T-cell (primary cell): Measurements from ENCODE around the gene CFAP251. TPM values are rescaled to one million over a fixed set of nuclear protein-coding genes. Genes with fewer than 3 reads are reported as not detected.
"Not testable (repeated sequence)": the region's sequence is repeated elsewhere in the genome, so short reads cannot be mapped to it uniquely, and the experiment has no call there.

Experiments
- ATAC-seq, 4 experiments: fragments of 200-7000 bp in 3 of 4; fragments of 150-1000 bp in 1 of 4; cut with Tn5 transposase; replicated peaks in 1 of 4; 1 replicate in 3 of 4; 2 replicates in 1 of 4; pipeline ENCODE4 v1.10.0; 2021; ENCODE audit warnings: moderate library complexity in 3 of 4, mild to moderate bottlenecking in 2 of 4, moderate number of reproducible peaks in 1 of 4
- CTCF ChIA-PET, 2 donors: fragments of 300-600 bp; sonication (Branson Sonifier 250); formaldehyde crosslinking; loops; one replicate each; lab custom pipeline; 2022; ENCODE audit warnings: antibody characterized with exemption in 2 of 2; lab: Charles Lee
- POLR2A ChIA-PET, 2 donors: fragments of 300-600 bp; sonication (Branson Sonifier 250); formaldehyde crosslinking; loops; one replicate each; lab custom pipeline; 2022; ENCODE audit warnings: antibody characterized with exemption in 2 of 2; lab: Charles Lee
- DNase-seq, 35 experiments: peaks; one replicate each; pipeline versions ENCODE4 v3.0.0 to v3.0.0-alpha.2; 2013 to 2023
- H3K27ac ChIP-seq: one replicate; pipeline ENCODE4 v1.5.1; 2013; ENCODE audit warnings: low read length
- H3K27me3 ChIP-seq, 2 experiments: replicated peaks in 1 of 2; 1 replicate in 1 of 2; 2 replicates in 1 of 2; pipeline versions ENCODE4 v1.6.1 to v1.7.0; 2013; ENCODE audit warnings: low read length in 1 of 2, mixed read lengths in 1 of 2; ENCODE audit not compliant: control insufficient read depth in 2 of 2, insufficient read depth in 2 of 2; ENCODE audit errors: extremely low read depth in 1 of 2
- H3K36me3 ChIP-seq, 2 donors: 1 replicate in 1 of 2; 2 replicates in 1 of 2; pipeline versions ENCODE4 v1.6.1 to v1.7.0; 2013; ENCODE audit warnings: low read length in 1 of 2; ENCODE audit not compliant: control insufficient read depth in 2 of 2, insufficient read depth in 1 of 2; ENCODE audit errors: extremely low read depth in 1 of 2
- H3K4me1 ChIP-seq, 2 experiments: 1 replicate in 1 of 2; 2 replicates in 1 of 2; pipeline versions ENCODE4 v1.6.1 to v1.7.0; 2013; ENCODE audit warnings: low read length in 2 of 2, mixed read lengths in 1 of 2; ENCODE audit not compliant: insufficient read depth in 2 of 2, control insufficient read depth in 1 of 2; ENCODE audit errors: extremely low read depth in 1 of 2
- H3K4me3 ChIP-seq, 2 donors: 1 replicate in 1 of 2; 2 replicates in 1 of 2; pipeline versions ENCODE4 v1.5.1 to v1.7.0; 2013; ENCODE audit warnings: mild to moderate bottlenecking in 2 of 2, low read length in 1 of 2, moderate library complexity in 1 of 2; ENCODE audit not compliant: control insufficient read depth in 1 of 2; ENCODE audit errors: extremely low read depth in 1 of 2
- H3K9me3 ChIP-seq: 2 replicates; pipeline ENCODE4 v1.7.0; 2013
- H3K27ac Mint-ChIP-seq, 2 donors: one replicate each; pipeline ENCODE4 v1.8.0; 2020 to 2021; ENCODE audit warnings: mild to moderate bottlenecking in 2 of 2, mixed read lengths in 2 of 2
- H3K27me3 Mint-ChIP-seq, 2 donors: one replicate each; pipeline ENCODE4 v1.8.0; 2021 to 2022; ENCODE audit warnings: mixed read lengths in 2 of 2
- H3K36me3 Mint-ChIP-seq: one replicate; pipeline ENCODE4 v1.8.0; 2021; ENCODE audit warnings: mixed read lengths
- H3K4me1 Mint-ChIP-seq, 3 donors: one replicate each; pipeline ENCODE4 v1.8.0; 2020 to 2022; ENCODE audit warnings: mixed read lengths in 3 of 3, mild to moderate bottlenecking in 1 of 3
- H3K4me3 Mint-ChIP-seq, 3 donors: one replicate each; pipeline ENCODE4 v1.8.0; 2020 to 2022; ENCODE audit warnings: mild to moderate bottlenecking in 3 of 3, mixed read lengths in 3 of 3, moderate library complexity in 3 of 3
- H3K9me3 Mint-ChIP-seq, 3 donors: one replicate each; pipeline ENCODE4 v1.8.0; 2020 to 2022; ENCODE audit warnings: mixed read lengths in 3 of 3
- WGBS: methylation state at CpG from one replicate; pipeline ENCODE4 v1.1.5; 2013; ENCODE audit warnings: missing lambda C conversion rate; ENCODE audit not compliant: insufficient coverage; 5-methylcytosine and 5-hydroxymethylcytosine counted together
- total RNA-seq, 35 experiments: library from RNA in 6 of 35; stranded (reverse) in 6 of 35; fragments of 120-200 nt in 1 of 35; gene quantifications; one replicate each; pipeline versions ENCODE4 v1.2.1 to v1.2.4 and lab custom pipeline; 2013 to 2026

Gene CFAP251
- total RNA-seq, 5 donors from 2014 or later (not counting 1 experiment from before 2014, with no cell fraction given), result 0.50 to 0.61 (median 0.57) TPM

GRCh38 chr12:122041458-122041857 lies 123.1 kb downstream of the CFAP251 start:
- CTCF ChIA-PET, H3K27ac ChIP-seq, POLR2A ChIA-PET, H3K36me3 Mint-ChIP-seq, H3K4me1 ChIP-seq, H3K9me3 ChIP-seq, H3K4me3 Mint-ChIP-seq, ATAC-seq, H3K27me3 Mint-ChIP-seq, H3K4me3 ChIP-seq, H3K27me3 ChIP-seq, H3K9me3 Mint-ChIP-seq, DNase-seq, H3K4me1 Mint-ChIP-seq, H3K27ac Mint-ChIP-seq: not testable (repeated sequence)
- H3K36me3 ChIP-seq, result peaks cover 0 to 14% of the 10 kb centered on the region in 2 donors
- 82% methylated on average over 1 of the region's 3 CpGs for WGBS

GRCh38 chr12:122042910-122043309 lies 124.5 kb downstream of the CFAP251 start:
- no peak overlapping the region for H3K27ac ChIP-seq
- no peaks in the 10 kb centered on the region for H3K27me3 Mint-ChIP-seq
- WGBS, result 90% methylated on average over 6 of the region's 11 CpGs
- H3K4me1 Mint-ChIP-seq, result no peaks in the 10 kb centered on the region
- ChIA-PET POLR2A (no interaction called here), CTCF (no interaction called here)
- H3K36me3 ChIP-seq, result peaks cover 0 to 13% of the 10 kb centered on the region in 2 donors
- no peak overlapping the region for H3K4me3 ChIP-seq
- H3K9me3 Mint-ChIP-seq, result no peaks in the 10 kb centered on the region
- no peaks in the 10 kb centered on the region for H3K36me3 Mint-ChIP-seq
- ATAC-seq, result no peak
- H3K4me1 ChIP-seq, result no peaks in the 10 kb centered on the region
- no peaks in the 10 kb centered on the region for H3K9me3 ChIP-seq
- no peak overlapping the region for H3K4me3 Mint-ChIP-seq
- H3K27ac Mint-ChIP-seq, result no peak overlapping the region
- no peaks in the 10 kb centered on the region for H3K27me3 ChIP-seq
- no peak for DNase-seq

- no peak overlapping the region for H3K27ac ChIP-seq
- ChIA-PET CTCF (no interaction called here), POLR2A (interaction anchor here (0.6 kb wide), 2 partner anchors 18 to 622 kb away, joined by 3 read pairs; no protein-coding TSS in a partner anchor)
- H3K4me3 ChIP-seq, result no peak overlapping the region
- Mint-ChIP-seq H3K27me3 (no peaks in the 10 kb centered on the region), H3K4me3 (no peak overlapping the region), H3K9me3 (no peaks in the 10 kb centered on the region), H3K27ac (no peak overlapping the region), H3K36me3 (no peaks in the 10 kb centered on the region), H3K4me1 (no peaks in the 10 kb centered on the region)
- H3K4me1 ChIP-seq, result no peaks in the 10 kb centered on the region
- WGBS, result 95% methylated on average over 9 of the region's 15 CpGs
- no peaks in the 10 kb centered on the region for H3K27me3 ChIP-seq
- peaks cover 0 to 13% of the 10 kb centered on the region in 2 donors for H3K36me3 ChIP-seq
- ATAC-seq, result no peak
- H3K9me3 ChIP-seq, result no peaks in the 10 kb centered on the region
- DNase-seq, result no peak
Observed at GRCh38 chr12:122043476-122043875, 125.1 kb downstream of the CFAP251 start.

- Histone ChIP-seq H3K4me3 (no peak overlapping the region), H3K9me3 (no peaks in the 10 kb centered on the region), H3K4me1 (no peaks in the 10 kb centered on the region), H3K36me3 (peaks cover 0 to 19% of the 10 kb centered on the region in 2 donors), H3K27me3 (no peaks in the 10 kb centered on the region), H3K27ac (no peak overlapping the region)
- ChIA-PET POLR2A (no interaction called here), CTCF (no interaction called here)
- Mint-ChIP-seq H3K27me3 (no peaks in the 10 kb centered on the region), H3K36me3 (no peaks in the 10 kb centered on the region), H3K27ac (no peak overlapping the region), H3K9me3 (no peaks in the 10 kb centered on the region), H3K4me1 (no peaks in the 10 kb centered on the region), H3K4me3 (no peak overlapping the region)
- ATAC-seq (no peak), DNase-seq (no peak)
- WGBS, result 96% methylated on average over 6 of the region's 7 CpGs
Observed at GRCh38 chr12:122045262-122045661, 126.9 kb downstream of the CFAP251 start.

GRCh38 chr12:122046145-122046544 lies 127.8 kb downstream of the CFAP251 start:
- Histone ChIP-seq H3K36me3 (peaks cover 0 to 27% of the 10 kb centered on the region in 2 donors), H3K9me3 (no peaks in the 10 kb centered on the region), H3K4me1 (no peaks in the 10 kb centered on the region), H3K4me3 (no peak overlapping the region), H3K27me3 (no peaks in the 10 kb centered on the region), H3K27ac (no peak overlapping the region)
- Mint-ChIP-seq H3K9me3 (no peaks in the 10 kb centered on the region), H3K27me3 (no peaks in the 10 kb centered on the region), H3K4me3 (no peak overlapping the region), H3K36me3 (no peaks in the 10 kb centered on the region), H3K4me1 (no peaks in the 10 kb centered on the region), H3K27ac (no peak overlapping the region)
- ChIA-PET CTCF (no interaction called here), POLR2A (no interaction called here)
- 85% methylated on average over 7 of the region's 7 CpGs for WGBS
- ATAC-seq (no peak), DNase-seq (no peak)

- POLR2A ChIA-PET, result no interaction called here
- ATAC-seq, result no peak
- peaks cover 0 to 27% of the 10 kb centered on the region in 2 donors for H3K36me3 ChIP-seq
Observed at GRCh38 chr12:122048151-122048550, 129.8 kb downstream of the CFAP251 start.

GRCh38 chr12:122049827-122050226 lies 131.4 kb downstream of the CFAP251 start:
- H3K36me3 Mint-ChIP-seq, result no peaks in the 10 kb centered on the region
- ChIA-PET POLR2A (no interaction called here), CTCF (no interaction called here)
- 88% methylated on average over 8 of the region's 9 CpGs for WGBS
- Histone ChIP-seq H3K4me1 (peaks cover 0 to 7% of the 10 kb centered on the region in 2 experiments), H3K4me3 (no peak overlapping the region), H3K27me3 (no peaks in the 10 kb centered on the region), H3K36me3 (peaks cover 0 to 20% of the 10 kb centered on the region in 2 donors), H3K27ac (no peak overlapping the region), H3K9me3 (no peaks in the 10 kb centered on the region)
- no peak overlapping the region for H3K27ac Mint-ChIP-seq
- peaks cover 0 to 6% (median 6%) of the 10 kb centered on the region in 3 donors for H3K4me1 Mint-ChIP-seq
- ATAC-seq, result no peak
- no peaks in the 10 kb centered on the region for H3K27me3 Mint-ChIP-seq
- DNase-seq, result no peak
- no peak overlapping the region for H3K4me3 Mint-ChIP-seq
- H3K9me3 Mint-ChIP-seq, result no peaks in the 10 kb centered on the region

More at GRCh38 chr12:122048151-122048550, 129.8 kb downstream of the CFAP251 start:
- H3K27me3 Mint-ChIP-seq, result no peaks in the 10 kb centered on the region
- H3K4me1 ChIP-seq, result no peaks in the 10 kb centered on the region
- DNase-seq, result no peak
- WGBS, result 98% methylated on average over 5 of the region's 8 CpGs
- H3K27me3 ChIP-seq, result no peaks in the 10 kb centered on the region
- H3K4me3 ChIP-seq, result no peak overlapping the region
- no peaks in the 10 kb centered on the region for H3K9me3 Mint-ChIP-seq
- H3K4me1 Mint-ChIP-seq, result no peaks in the 10 kb centered on the region
- no peak overlapping the region for H3K27ac Mint-ChIP-seq
- H3K27ac ChIP-seq, result no peak overlapping the region
- H3K9me3 ChIP-seq, result no peaks in the 10 kb centered on the region
- CTCF ChIA-PET, result interaction anchor here (0.5 to 0.7 kb wide), 2 partner anchors 160 to 1858 kb away, joined by 3 to 5 read pairs; no protein-coding TSS in a partner anchor
- no peak overlapping the region for H3K4me3 Mint-ChIP-seq
- H3K36me3 Mint-ChIP-seq, result no peaks in the 10 kb centered on the region
